Bronchial smooth muscle cell (primary cell): Measurements from ENCODE around the gene ZNF709. TPM values are rescaled to one million over a fixed set of nuclear protein-coding genes. Genes with fewer than 3 reads are reported as not detected.

ENCODE experiments used
- total RNA-seq: library from RNA; depleted of rRNA; stranded (reverse); fragments of >200 nt; gene quantifications from 2 replicates; pipeline ENCODE4 v1.2.1, GENCODE V29; 2014

Gene ZNF709
- 3.2 and 3.8 TPM in 2 replicates for total RNA-seq

DNA sequence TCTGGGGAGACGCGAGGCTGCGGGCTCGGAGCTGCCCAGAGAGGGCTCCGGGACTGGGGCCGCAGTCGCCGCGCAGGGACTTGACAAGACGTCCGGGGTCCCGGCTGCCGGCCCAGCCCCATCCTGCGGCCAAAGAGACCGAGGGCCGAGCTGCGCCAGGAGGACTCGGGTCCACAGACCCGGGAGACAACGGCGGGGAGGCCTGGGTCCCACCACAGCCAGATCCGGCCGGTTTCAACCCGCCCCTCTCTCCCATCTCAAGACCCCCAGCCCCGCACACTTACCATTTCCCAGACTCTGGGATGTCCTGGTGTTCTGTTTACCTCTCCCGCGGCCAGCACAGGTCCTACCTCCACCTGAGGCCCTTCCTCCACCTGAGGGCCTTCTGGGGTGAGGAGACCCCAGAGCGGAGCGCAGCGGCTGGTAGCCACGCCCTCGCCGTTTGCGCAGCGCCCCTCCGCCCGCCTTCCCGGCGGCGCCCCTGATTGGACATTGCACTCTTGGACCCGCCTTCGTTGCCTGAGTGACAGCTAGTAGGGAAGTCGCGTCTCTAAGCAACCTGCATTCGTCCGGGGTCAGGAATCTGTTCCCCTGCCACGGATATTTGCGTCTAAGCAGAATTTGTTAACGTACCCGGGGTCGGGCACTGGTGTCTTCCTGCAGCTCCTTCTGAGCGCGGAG lies at the start of gene ZNF709:
ZNF709 (minus strand) TSS at position 446 of the 681 bp plus-strand sequence; CDS start at position 287, 159 bp downstream.

DNA sequence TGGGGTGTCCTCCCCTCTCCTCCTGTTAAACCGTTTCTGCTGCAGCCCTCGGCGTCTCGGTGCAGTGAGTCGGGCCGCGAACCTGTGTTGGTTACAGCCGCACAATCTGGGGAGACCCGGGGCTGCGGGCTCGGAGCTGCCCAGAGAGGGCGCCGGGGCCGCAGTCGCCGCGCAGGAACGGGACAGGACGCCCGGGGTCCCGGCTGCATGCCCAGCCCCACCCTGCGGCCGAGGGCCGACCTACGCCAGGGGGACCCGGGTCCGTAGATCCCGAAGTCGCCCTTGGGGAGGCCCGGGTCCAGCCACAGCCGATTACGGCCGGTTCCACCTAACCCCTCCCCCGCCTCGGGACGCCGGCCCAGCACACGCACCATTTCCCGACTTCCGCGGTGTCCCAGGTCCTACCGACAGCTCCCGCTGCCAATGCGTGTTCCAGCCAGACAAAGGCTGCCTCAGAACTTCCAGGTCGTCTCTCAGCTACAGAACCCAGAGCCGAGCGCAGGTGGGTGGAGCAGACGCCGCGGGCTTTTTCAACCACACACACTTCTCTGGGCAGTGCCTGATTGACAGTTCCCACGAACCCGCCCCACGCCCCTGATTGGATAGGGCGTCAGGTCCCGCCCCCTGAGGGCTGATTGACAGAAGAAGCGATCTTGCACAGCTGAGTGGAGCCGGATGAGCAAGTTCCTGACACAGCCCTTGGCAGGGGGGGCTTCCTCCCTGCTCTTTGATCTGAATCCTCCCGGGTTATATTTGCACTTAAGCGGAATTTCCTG lies 43.9 kb downstream of the ZNF709 start, which contains the start of gene ZNF443:
ZNF443 (minus strand) TSS at position 481 of the 776 bp plus-strand sequence; CDS start at position 374, 107 bp downstream.

Other genes starting within 250 kb of the ZNF709 start
- 10.2 and 11.0 TPM in 2 replicates for gene ZNF44, start 189.9 kb downstream of the ZNF709 start, total RNA-seq
- gene ZNF563, start 151.2 kb downstream of the ZNF709 start, total RNA-seq, result 5.2 and 5.4 TPM in 2 replicates
- 3.8 and 4.3 TPM in 2 replicates for gene ZNF442, start 119.1 kb downstream of the ZNF709 start, total RNA-seq
- gene ZNF799, start 83.5 kb downstream of the ZNF709 start, total RNA-seq, result 1.7 and 1.9 TPM in 2 replicates
- gene ZNF443, start 43.8 kb downstream of the ZNF709 start, total RNA-seq, result 2.4 and 2.6 TPM in 2 replicates
- gene ZNF564, start 66.7 kb upstream of the ZNF709 start, total RNA-seq, result 7.6 and 8.2 TPM in 2 replicates
- 6.7 and 7.4 TPM in 2 replicates for gene ZNF490, start 126.0 kb upstream of the ZNF709 start, total RNA-seq
- 8.8 and 11.8 TPM in 2 replicates for gene ZNF791, start 126.1 kb upstream of the ZNF709 start, total RNA-seq
- 22.1 and 27.6 TPM in 2 replicates for gene MAN2B1, start 181.9 kb upstream of the ZNF709 start, total RNA-seq
- 11.7 and 12.6 TPM in 2 replicates for gene WDR83, start 182.0 kb upstream of the ZNF709 start, total RNA-seq
- 57.5 and 63.5 TPM in 2 replicates for gene DHPS, start 197.1 kb upstream of the ZNF709 start, total RNA-seq
- not detected in 2 replicates for gene GNG14, start 203.2 kb upstream of the ZNF709 start, total RNA-seq
- 3.9 and 4.6 TPM in 2 replicates for gene FBXW9, start 211.8 kb upstream of the ZNF709 start, total RNA-seq
- 33.9 and 41.4 TPM in 2 replicates for gene TNPO2, start 239.1 kb upstream of the ZNF709 start, total RNA-seq
- 118 and 120 TPM in 2 replicates for gene TRIR, start 249.9 kb upstream of the ZNF709 start, total RNA-seq